Left lung (tissue), 10 donors: ENCODE data around the gene CNTN4. TPM values are rescaled to one million over a fixed set of nuclear protein-coding genes. Genes with fewer than 3 reads are reported as not detected.

Experiments used
- ATAC-seq: fragments of 200-7000 bp; cut with Tn5 transposase; one replicate; pipeline ENCODE4 v1.9.1; 2020; ENCODE audit warnings: moderate library complexity
- DNase-seq, 4 donors: peaks; one replicate each; pipeline ENCODE4 v3.0.0-alpha.2; 2013 to 2020
- H3K27ac ChIP-seq, 2 donors: fragments of 200-600 bp; sonication (generic) in 1 of 2; one replicate each; pipeline versions ENCODE4 v1.5.0 to v1.8.0; 2020 to 2021
- H3K27me3 ChIP-seq, 2 donors: fragments of 200-600 bp; sonication (generic) in 1 of 2; one replicate each; pipeline versions ENCODE4 v1.5.0 to v1.8.0; 2020 to 2021
- H3K36me3 ChIP-seq, 2 donors: fragments of 200-600 bp; sonication (generic) in 1 of 2; one replicate each; pipeline versions ENCODE4 v1.5.0 to v1.8.0; 2020 to 2021
- H3K4me1 ChIP-seq, 2 donors: fragments of 200-600 bp; one replicate each; pipeline ENCODE4 v1.8.0; 2021
- H3K4me3 ChIP-seq, 2 donors: fragments of 200-600 bp; sonication (generic) in 1 of 2; one replicate each; pipeline versions ENCODE4 v1.5.0 to v1.8.0; 2020 to 2021; ENCODE audit warnings: mild to moderate bottlenecking in 1 of 2
- H3K9me3 ChIP-seq, 2 donors: fragments of 200-600 bp; sonication (generic) in 1 of 2; one replicate each; pipeline versions ENCODE4 v1.5.0 to v1.8.0; 2020 to 2021
- CTCF ChIP-seq, 2 donors: fragments of 200-600 bp; sonication (generic) in 1 of 2; IDR thresholded peaks; one replicate each; pipeline versions ENCODE4 v1.5.0 to v1.8.0; 2021; ENCODE audit warnings: antibody characterized with exemption in 2 of 2
- intact Hi-C, 2 donors: fragments of 100-400 bp; cut with DNase I; formaldehyde crosslinking; loops; one replicate each; pipeline versions ENCODE4 v1.11.2 to v1.14.2; 2022
- polyA plus RNA-seq, 6 donors: library from polyadenylated mRNA; unstranded; fragments of 120-200 nt; gene quantifications; one replicate each; pipeline ENCODE4 v1.2.1, GENCODE V29; 2013; ENCODE audit not compliant: insufficient read length in 6 of 6
- total RNA-seq, 2 donors: library from RNA; stranded (reverse); fragmentation: NEBNext Ultra II Directional; extraction: Animal tissue kit (Norgen Biotek cat#: 25700); gene quantifications; one replicate each; pipeline ENCODE4 v1.2.1, GENCODE V29; 2021
- donor health status: DM: no; HTN: yes; CAD: no.
- donor health status: DM: no; HTN: no; CAD: no.

Gene CNTN4
- total and polyA plus RNA-seq, 8 donors = 5.9 to 10.4 (median 8.2) TPM

- Histone ChIP-seq H3K27me3 (no peaks in the 10 kb centered on the region), H3K36me3 (no peaks in the 10 kb centered on the region), H3K4me3 (no peak overlapping the region), H3K4me1 (no peaks in the 10 kb centered on the region), H3K27ac (no peak overlapping the region), H3K9me3 (no peaks in the 10 kb centered on the region)
- no peak for TF ChIP-seq CTCF (IDR thresholded peaks at IDR 0.05)
- DNase-seq (peak in 1 of 4 donors; percentile 37), ATAC-seq (peak; percentile 60)
- intact Hi-C loops = no loop called here
These were observed 629.1 kb downstream of the CNTN4 start for GRCh38 chr3:2727610-2728318.

- H3K27ac ChIP-seq = no peak overlapping the region
- DNase-seq = no peak
- H3K9me3 ChIP-seq = no peaks in the 10 kb centered on the region
- no peaks in the 10 kb centered on the region for H3K27me3 ChIP-seq
- TF ChIP-seq CTCF (IDR thresholded peaks at IDR 0.05) = no peak
- intact Hi-C loops = no loop called here
- no peak overlapping the region for H3K4me3 ChIP-seq
- no peaks in the 10 kb centered on the region for H3K4me1 ChIP-seq
- ATAC-seq = no peak
- H3K36me3 ChIP-seq = no peaks in the 10 kb centered on the region
These were observed 633.2 kb downstream of the CNTN4 start for GRCh38 chr3:2731843-2732242.

- no peak overlapping the region for H3K4me3 ChIP-seq
- ATAC-seq (no peak), DNase-seq (no peak)
- no peaks in the 10 kb centered on the region for H3K4me1 ChIP-seq
- intact Hi-C loops = no loop called here
- no peaks in the 10 kb centered on the region for H3K27me3 ChIP-seq
- TF ChIP-seq CTCF (IDR thresholded peaks at IDR 0.05) = no peak
- no peak overlapping the region for H3K27ac ChIP-seq
- no peaks in the 10 kb centered on the region for H3K9me3 ChIP-seq
- no peaks in the 10 kb centered on the region for H3K36me3 ChIP-seq
These were observed 636.8 kb downstream of the CNTN4 start for GRCh38 chr3:2735392-2735894.

- TF ChIP-seq CTCF (IDR thresholded peaks at IDR 0.05) = no peak
- Histone ChIP-seq H3K4me3 (no peak overlapping the region), H3K9me3 (no peaks in the 10 kb centered on the region), H3K27ac (no peak overlapping the region), H3K36me3 (no peaks in the 10 kb centered on the region), H3K4me1 (no peaks in the 10 kb centered on the region), H3K27me3 (no peaks in the 10 kb centered on the region)
- ATAC-seq (no peak), DNase-seq (no peak)
- intact Hi-C loops = no loop called here
These were observed 642.9 kb downstream of the CNTN4 start for GRCh38 chr3:2741516-2741915.

- ATAC-seq (peak; percentile 62), DNase-seq (no peak)
- no peaks in the 10 kb centered on the region for H3K27me3 ChIP-seq
- H3K27ac ChIP-seq = no peak overlapping the region
- intact Hi-C loops = no loop called here
- H3K4me1 ChIP-seq = no peaks in the 10 kb centered on the region
- no peaks in the 10 kb centered on the region for H3K9me3 ChIP-seq
- no peak for TF ChIP-seq CTCF (IDR thresholded peaks at IDR 0.05)
- no peak overlapping the region for H3K4me3 ChIP-seq
- H3K36me3 ChIP-seq = no peaks in the 10 kb centered on the region
These were observed 666.4 kb downstream of the CNTN4 start for GRCh38 chr3:2765002-2765579.
